HCT116 (cell line): ENCODE results near the gene NUBPL. TPM values are rescaled to one million over a fixed set of nuclear protein-coding genes. Genes with fewer than 3 reads are reported as not detected.

ENCODE experiments used
- ATAC-seq: fragments of 200-7000 bp; cut with Tn5 transposase; 2 replicates; pipeline ENCODE4 v1.9.1; 2020; ENCODE audit warnings: mild to moderate bottlenecking, moderate library complexity
- BruUV-seq: library from RNA; stranded (reverse); fragments of 400-500 nt; replicated peaks from 2 replicates; lab custom pipeline; 2021; lab: Mats Ljungman, UMichigan
- CTCF ChIA-PET: fragments of 300-600 bp; sonication (Branson Sonifier 250); formaldehyde crosslinking; loops from one replicate; lab custom pipeline; 2021; ENCODE audit warnings: antibody characterized with exemption; lab: Charles Lee
- POLR2A ChIA-PET: fragments of 300-600, 350-600 bp; sonication (Branson Sonifier 250); formaldehyde crosslinking; loops from one replicate; lab custom pipeline; 2021; ENCODE audit warnings: antibody characterized with exemption; lab: Charles Lee
- RAD21 ChIA-PET, 2 experiments: fragments of 300-600 bp; sonication (Branson Sonifier 250); formaldehyde crosslinking; loops; one replicate each; lab custom pipeline; 2023; ENCODE audit warnings: low total read pairs in 2 of 2; ENCODE audit not compliant: uncharacterized antibody in 2 of 2, unreplicated experiment in 2 of 2, low non-redundant PET in 1 of 2; lab: Charles Lee
- DNase-seq: peaks from one replicate; pipeline ENCODE4 v3.0.0-alpha.2; 2010; ENCODE audit warnings: low read depth, low spot score
- H2AFZ ChIP-seq: fragments of 200-600 bp; shearing (Covaris generic), sonication (generic); 2 replicates; pipeline ENCODE4 v1.6.1; 2017; ENCODE audit warnings: low read depth, mixed run types, mixed read lengths, antibody characterized with exemption, low read length; ENCODE audit not compliant: poor library complexity, severe bottlenecking
- H3K27ac ChIP-seq: 2 replicates; pipeline ENCODE4 v1.5.1; 2012; ENCODE audit warnings: low read depth, low read length
- H3K27me3 ChIP-seq: fragments of 200-600 bp; sonication (generic); 2 replicates; pipeline ENCODE4 v1.6.1; 2016; ENCODE audit warnings: mixed run types, low read length, mixed read lengths; ENCODE audit not compliant: insufficient read depth
- H3K36me3 ChIP-seq, 2 experiments: fragments of 200-500 bp in 1 of 2; fragments of 200-600 bp in 1 of 2; sonication (Bioruptor generic) in 1 of 2; sonication (generic) in 1 of 2; 2 replicates each; pipeline versions ENCODE4 v1.5.1 to v1.6.1; 2014 to 2016; ENCODE audit warnings: low read length in 2 of 2, inconsistent platforms in 1 of 2, mixed read lengths in 1 of 2, mixed run types in 1 of 2; ENCODE audit not compliant: insufficient read depth in 2 of 2, control insufficient read depth in 1 of 2
- H3K4me1 ChIP-seq, 2 experiments: fragments of 200-600 bp in 1 of 2; sonication (generic) in 1 of 2; 2 replicates each; pipeline versions ENCODE4 v1.5.1 to v1.6.1; 2012 to 2017; ENCODE audit warnings: low read length in 2 of 2, inconsistent platforms in 1 of 2, mild to moderate bottlenecking in 1 of 2, mixed read lengths in 1 of 2, mixed run types in 1 of 2, moderate library complexity in 1 of 2; ENCODE audit not compliant: insufficient read depth in 2 of 2, control insufficient read depth in 1 of 2
- H3K4me2 ChIP-seq: fragments of 200-600 bp; sonication (generic); 2 replicates; pipeline ENCODE4 v1.6.1; 2017; ENCODE audit warnings: mixed run types, low read length, mixed read lengths
- H3K4me3 ChIP-seq, 2 experiments: fragments of 200-600 bp in 1 of 2; sonication (generic) in 1 of 2; replicated peaks in 1 of 2; 2 replicates each; pipeline ENCODE4 v1.5.1; 2011 to 2016; ENCODE audit warnings: low read length in 2 of 2, control low read depth in 1 of 2, low read depth in 1 of 2, mild to moderate bottlenecking in 1 of 2, mixed read lengths in 1 of 2, mixed run types in 1 of 2
- H3K79me2 ChIP-seq: fragments of 200-600 bp; sonication (generic); 2 replicates; pipeline ENCODE4 v1.6.1; 2017; ENCODE audit warnings: mild to moderate bottlenecking, mixed run types, low read length, moderate library complexity, mixed read lengths; ENCODE audit not compliant: insufficient read depth
- H3K9ac ChIP-seq: fragments of 200-600 bp; sonication (generic); 2 replicates; pipeline ENCODE4 v1.6.1; 2016; ENCODE audit warnings: low read length, mixed read lengths
- H3K9me2 ChIP-seq: fragments of 200-600 bp; sonication (generic), shearing (Covaris generic); 2 replicates; pipeline ENCODE4 v1.6.1; 2017; ENCODE audit warnings: mixed run types, mild to moderate bottlenecking, moderate library complexity; ENCODE audit not compliant: insufficient read depth
- H3K9me3 ChIP-seq, 2 experiments: fragments of 200-500 bp in 1 of 2; fragments of 200-600 bp in 1 of 2; sonication (Bioruptor generic) in 1 of 2; sonication (generic) in 1 of 2; 2 replicates each; pipeline ENCODE4 v1.6.1; 2014 to 2017; ENCODE audit warnings: low read length in 2 of 2, mixed read lengths in 2 of 2, inconsistent platforms in 1 of 2, low read depth in 1 of 2, mild to moderate bottlenecking in 1 of 2, mixed run types in 1 of 2, moderate library complexity in 1 of 2; ENCODE audit not compliant: control insufficient read depth in 1 of 2, insufficient read depth in 1 of 2
- H4K20me1 ChIP-seq: fragments of 200-600 bp; sonication (generic), shearing (Covaris generic); 2 replicates; pipeline ENCODE4 v1.6.1; 2017; ENCODE audit warnings: mixed run types, mild to moderate bottlenecking, moderate library complexity; ENCODE audit not compliant: insufficient read depth
- CTCF ChIP-seq, 3 experiments: fragments of 200-600 bp in 1 of 3; sonication (generic) in 1 of 3; IDR thresholded peaks in 2 of 3; conservative IDR thresholded peaks in 1 of 3; 2 replicates each; pipeline ENCODE4 v1.5.1; 2012 to 2017; ENCODE audit warnings: low read depth in 2 of 3, low read length in 2 of 3, antibody characterized with exemption in 1 of 3, borderline replicate concordance in 1 of 3, control low read depth in 1 of 3, mild to moderate bottlenecking in 1 of 3, mixed read lengths in 1 of 3, mixed run types in 1 of 3, moderate library complexity in 1 of 3; ENCODE audit not compliant: insufficient read depth in 1 of 3
- ELF1 ChIP-seq: IDR thresholded peaks from 2 replicates; pipeline ENCODE4 v1.6.1; 2012; ENCODE audit warnings: low read depth, borderline replicate concordance
- FOSL1 ChIP-seq: IDR thresholded peaks from 2 replicates; pipeline ENCODE4 v1.6.1; 2012; ENCODE audit warnings: low read depth
- JUND ChIP-seq: IDR thresholded peaks from 2 replicates; pipeline ENCODE4 v1.6.1; 2012
- MAX ChIP-seq: IDR thresholded peaks from 2 replicates; pipeline ENCODE4 v1.6.1; 2012
- POLR2A ChIP-seq: IDR thresholded peaks from 2 replicates; pipeline ENCODE4 v1.7.0; 2011; ENCODE audit warnings: borderline replicate concordance; ENCODE audit not compliant: insufficient read depth, insufficient read length; ENCODE audit errors: extremely low read depth
- SRF ChIP-seq: IDR thresholded peaks from 2 replicates; pipeline ENCODE4 v1.6.1; 2012; ENCODE audit warnings: low read depth
- TCF7L2 ChIP-seq: IDR thresholded peaks from 2 replicates; pipeline ENCODE4 v1.7.0; 2011; ENCODE audit warnings: borderline replicate concordance, inconsistent platforms; ENCODE audit not compliant: insufficient read depth, insufficient read length; ENCODE audit errors: extremely low read depth
- YY1 ChIP-seq: IDR thresholded peaks from 2 replicates; pipeline ENCODE4 v1.6.1; 2011; ENCODE audit warnings: low read length, low read depth, moderate library complexity, mild to moderate bottlenecking; ENCODE audit not compliant: insufficient replicate concordance; ENCODE audit errors: extremely low read depth
- intact Hi-C: fragments of 100-400 bp; cut with micrococcal nuclease; formaldehyde crosslinking; loops from 2 replicates; pipeline ENCODE4 v1.10.0; 2022
- total RNA-seq: library from RNA; stranded (reverse); gene quantifications from one replicate; pipeline ENCODE4 v1.2.1, GENCODE V29; 2021; ENCODE audit not compliant: unreplicated experiment

The NUBPL gene
- total RNA-seq, 1 experiment from 2014 or later, result 11.3 TPM

- Histone ChIP-seq H3K9ac (no peak overlapping the region), H3K4me3 (no peak overlapping the region), H3K9me3 (no peaks in the 10 kb centered on the region), H2AFZ (no peak overlapping the region), H3K36me3 (no peaks in the 10 kb centered on the region), H4K20me1 (no peaks in the 10 kb centered on the region), H3K4me1 (no peaks in the 10 kb centered on the region), H3K27me3 (no peaks in the 10 kb centered on the region), H3K9me2 (no peaks in the 10 kb centered on the region), H3K79me2 (no peaks in the 10 kb centered on the region), H3K4me2 (no peak overlapping the region), H3K27ac (no peak overlapping the region)
- RAD21 ChIA-PET, result no interaction called here
- intact Hi-C loops, result no loop called here
- POLR2A ChIA-PET, result no interaction called here
- ATAC-seq (no peak), DNase-seq (no peak)
- no TSS peak for BruUV-seq
- TF ChIP-seq YY1, result no peak
- TF ChIP-seq TCF7L2, result no peak
- no peak for TF ChIP-seq JUND
- TF ChIP-seq FOSL1, result no peak
- no peak for TF ChIP-seq POLR2A
- TF ChIP-seq SRF, result no peak
- no peak for TF ChIP-seq CTCF (IDR thresholded peaks at IDR 0.05 in 2 of 3, conservative IDR thresholded peaks at IDR 0.05 in 1 of 3; ENCODE audit: borderline replicate concordance in 1 of 3, insufficient read depth in 1 of 3, low read depth in 2 of 3, low read length in 2 of 3)
- no peak for TF ChIP-seq MAX
- no peak for TF ChIP-seq ELF1
- CTCF ChIA-PET, result no interaction called here
Observed at GRCh38 chr14:31909977-31910376, 348.8 kb downstream of the NUBPL start.

Other genes with a start within 250 kb of the NUBPL start
- 20.9 TPM for gene HEATR5A, start 140.9 kb upstream of the NUBPL start, total RNA-seq
- 24.6 TPM for gene DTD2, start 103.9 kb upstream of the NUBPL start, total RNA-seq
- gene GPR33, start 73.4 kb upstream of the NUBPL start, total RNA-seq, result not detected